Epithelial cell of esophagus (primary cell): ENCODE data around the gene LTC4S.

Experiments
- DNase-seq: peaks from one replicate; pipeline ENCODE4 v3.0.0; 2010; ENCODE audit warnings: low read depth
- H3K4me3 ChIP-seq: 2 replicates; pipeline ENCODE4 v1.5.1; 2011; ENCODE audit warnings: mild to moderate bottlenecking, low read length, control low read depth
- CTCF ChIP-seq: IDR thresholded peaks from 2 replicates; pipeline ENCODE4 v1.5.1; 2011; ENCODE audit warnings: low read depth, mild to moderate bottlenecking, low read length, control low read depth, inconsistent platforms; ENCODE audit not compliant: insufficient read depth; ENCODE audit errors: missing control alignments

LTC4S gene

GRCh38 chr5:179758955-179759354 lies 34.8 kb upstream of the LTC4S start:
- no peak overlapping the region for H3K4me3 ChIP-seq
- no peak for DNase-seq
- no peak for TF ChIP-seq CTCF

GRCh38 chr5:179759581-179760551 lies 33.9 kb upstream of the LTC4S start:
- H3K4me3 ChIP-seq: no peak overlapping the region
- TF ChIP-seq CTCF: no peak
- no peak for DNase-seq

GRCh38 chr5:179762079-179762780 lies 31.6 kb upstream of the LTC4S start:
- no peak for TF ChIP-seq CTCF

GRCh38 chr5:179762781-179763176 lies 31.0 kb upstream of the LTC4S start:
- no peak for TF ChIP-seq CTCF
- DNase-seq: peak; percentile 55
- no peak overlapping the region for H3K4me3 ChIP-seq

More at GRCh38 chr5:179762079-179762780, 31.6 kb upstream of the LTC4S start:
- DNase-seq: peak; percentile 38
- H3K4me3 ChIP-seq: no peak overlapping the region

- TF ChIP-seq CTCF: peak; percentile 93
- DNase-seq: peak; percentile 83
- no peak overlapping the region for H3K4me3 ChIP-seq
Observed at GRCh38 chr5:179763215-179763945, 30.4 kb upstream of the LTC4S start.

- DNase-seq: no peak
- no peak for TF ChIP-seq CTCF
- H3K4me3 ChIP-seq: no peak overlapping the region
Observed at GRCh38 chr5:179764056-179764455, 29.7 kb upstream of the LTC4S start.
